GM19438 (cell line): ENCODE results near the gene ASTN2.

Experiments used
- ATAC-seq: cut with Tn5 transposase; IDR thresholded peaks from one replicate; pipeline ENCODE4 v1.9.1; 2021; ENCODE audit warnings: low read depth; ENCODE audit not compliant: unreplicated experiment

ASTN2 gene

GRCh38 chr9:117414906-117415331 lies at the start of gene ASTN2:
Gene ASTN2 (minus strand): TSS chr9:117415057. CDS start chr9:117414938, 119 bp downstream.
- no peak for ATAC-seq

GRCh38 chr9:117462861-117463260 lies 48.0 kb upstream of the ASTN2 start:
- ATAC-seq, result no peak

- no peak for ATAC-seq
These were observed 46.5 kb upstream of the ASTN2 start for GRCh38 chr9:117461386-117461785.

GRCh38 chr9:117460743-117461142 lies 45.9 kb upstream of the ASTN2 start:
- no peak for ATAC-seq

GRCh38 chr9:117459913-117460312 lies 45.1 kb upstream of the ASTN2 start:
- ATAC-seq, result no peak

- no peak for ATAC-seq
These were observed 43.2 kb upstream of the ASTN2 start for GRCh38 chr9:117458066-117458465.

GRCh38 chr9:117454711-117455110 lies 39.9 kb upstream of the ASTN2 start:
- ATAC-seq, result no peak

- no peak for ATAC-seq
These were observed 38.9 kb upstream of the ASTN2 start for GRCh38 chr9:117453737-117454136.

GRCh38 chr9:117451311-117451710 lies 36.5 kb upstream of the ASTN2 start:
- no peak for ATAC-seq

GRCh38 chr9:117448066-117448465 lies 33.2 kb upstream of the ASTN2 start:
- ATAC-seq, result no peak

GRCh38 chr9:117445631-117446030 lies 30.8 kb upstream of the ASTN2 start:
- ATAC-seq, result no peak

GRCh38 chr9:117444501-117444900 lies 29.6 kb upstream of the ASTN2 start:
- no peak for ATAC-seq

GRCh38 chr9:117437283-117437682 lies 22.4 kb upstream of the ASTN2 start:
- ATAC-seq, result no peak

GRCh38 chr9:117435630-117436261 lies 20.9 kb upstream of the ASTN2 start:
- no peak for ATAC-seq

- ATAC-seq, result no peak
These were observed 19.7 kb upstream of the ASTN2 start for GRCh38 chr9:117434566-117434965.

- ATAC-seq, result no peak
These were observed 16.0 kb upstream of the ASTN2 start for GRCh38 chr9:117430813-117431212.

- ATAC-seq, result no peak
These were observed 12.6 kb upstream of the ASTN2 start for GRCh38 chr9:117427357-117427913.

GRCh38 chr9:117425566-117425965 lies 10.7 kb upstream of the ASTN2 start:
- no peak for ATAC-seq

- no peak for ATAC-seq
These were observed 9.4 kb upstream of the ASTN2 start for GRCh38 chr9:117424291-117424690.

- ATAC-seq, result no peak
These were observed 3.3 kb upstream of the ASTN2 start for GRCh38 chr9:117418111-117418510.

- ATAC-seq, result no peak
These were observed 2.0 kb upstream of the ASTN2 start for GRCh38 chr9:117416856-117417255.

GRCh38 chr9:117415358-117415914 lies 579 bp upstream of the ASTN2 start:
- ATAC-seq, result no peak
